GM18951 (cell line): ENCODE measurements around the gene SPATC1L.

Experiments used
- POLR2A ChIP-seq: IDR thresholded peaks from 4 replicates; pipeline ENCODE4 v1.6.1; 2011; ENCODE audit warnings: mild to moderate bottlenecking; ENCODE audit not compliant: insufficient read length, insufficient read depth; ENCODE audit errors: extremely low read depth
- in situ Hi-C: fragments of 300-500 bp; cut with MboI; formaldehyde crosslinking; loops from one replicate; pipeline ENCODE4 v1.12.0; 2022; ENCODE audit warnings: low sequenced_read_pairs, mixed read lengths, inconsistent platforms; ENCODE audit not compliant: unreplicated experiment

The SPATC1L gene

GRCh38 chr21:46159841-46160656 is 24.2 kb downstream of the SPATC1L start:
- in situ Hi-C loops, result no loop called here
- no peak for TF ChIP-seq POLR2A

DNA sequence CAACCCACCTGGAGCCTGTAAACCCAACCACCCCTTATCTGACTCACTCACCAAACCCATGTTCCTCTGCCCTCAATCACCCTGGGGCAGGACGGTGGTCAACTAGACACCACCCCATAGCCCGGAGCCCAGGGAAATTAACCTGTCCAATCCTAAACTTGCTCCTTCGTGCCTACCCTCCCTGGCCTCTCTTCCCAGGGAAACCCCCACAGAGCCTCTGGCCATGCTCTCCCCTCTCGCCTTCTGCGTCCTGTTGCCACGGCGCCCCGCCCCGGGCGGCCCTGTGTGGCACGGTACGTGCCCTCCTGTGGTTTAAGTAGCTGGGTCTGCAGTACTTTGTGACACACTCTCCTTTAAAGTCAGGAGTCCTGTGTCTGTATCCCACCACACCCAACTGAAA is 24.9 kb downstream of the SPATC1L start:
- TF ChIP-seq POLR2A, result no peak
- in situ Hi-C loops, result no loop called here

DNA sequence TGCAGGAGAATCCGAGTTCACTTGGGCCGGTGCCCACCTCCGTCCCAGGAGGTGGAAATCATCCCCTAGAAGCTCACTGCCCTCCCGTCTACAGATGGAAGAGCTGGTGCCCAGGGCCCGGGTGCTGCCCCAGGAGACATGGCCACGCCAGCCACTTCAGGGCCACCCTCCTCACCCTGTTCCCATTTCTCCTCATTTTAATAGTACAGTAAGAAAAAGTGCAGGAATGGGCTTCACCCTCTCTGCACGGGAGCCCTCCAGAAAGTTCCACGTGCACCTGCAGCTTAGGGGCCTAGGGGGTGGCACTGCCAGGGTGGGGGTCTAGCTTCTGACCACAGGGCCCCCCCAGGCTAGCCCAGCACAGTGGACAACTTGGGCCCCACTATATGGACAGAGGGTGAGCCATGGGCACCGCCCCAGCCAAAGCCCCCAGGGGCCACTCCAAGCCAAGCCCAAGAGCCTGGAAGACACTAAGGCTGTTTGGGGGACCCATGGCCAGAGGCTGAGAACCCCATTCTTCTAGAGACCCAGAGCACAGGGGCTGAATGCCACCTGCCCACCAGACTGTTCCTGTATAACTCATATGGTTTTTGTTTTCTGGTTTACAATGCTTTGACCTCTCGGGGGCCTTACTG is 25.5 kb downstream of the SPATC1L start:
- in situ Hi-C loops, result no loop called here
- no peak for TF ChIP-seq POLR2A

DNA sequence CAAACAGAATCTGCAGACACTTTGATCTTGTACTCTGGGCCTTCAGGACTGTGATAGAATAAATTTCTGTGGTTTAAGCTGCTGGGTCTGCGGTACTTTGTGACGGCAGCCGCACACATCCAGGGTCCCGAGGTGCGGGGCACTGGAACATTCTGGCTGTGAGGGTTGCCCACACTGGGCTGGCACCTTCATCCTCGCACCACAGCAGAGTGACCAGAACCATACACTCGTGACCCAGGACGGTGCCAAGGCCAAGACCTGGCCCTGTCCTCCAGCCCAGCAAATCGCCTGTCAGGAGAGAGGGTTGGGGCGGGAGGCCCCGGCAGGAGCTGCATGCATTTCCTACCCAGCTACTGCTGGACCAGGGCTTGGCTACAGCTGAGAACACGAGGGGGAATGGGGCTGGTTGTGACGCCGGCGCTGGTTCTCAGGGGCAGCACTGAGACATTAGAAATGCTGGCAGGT is 26.2 kb downstream of the SPATC1L start:
- TF ChIP-seq POLR2A, result no peak
- in situ Hi-C loops, result no loop called here

- TF ChIP-seq POLR2A, result no peak
- in situ Hi-C loops, result no loop called here
These were observed 26.8 kb downstream of the SPATC1L start for GRCh38 chr21:46157396-46157986.

DNA sequence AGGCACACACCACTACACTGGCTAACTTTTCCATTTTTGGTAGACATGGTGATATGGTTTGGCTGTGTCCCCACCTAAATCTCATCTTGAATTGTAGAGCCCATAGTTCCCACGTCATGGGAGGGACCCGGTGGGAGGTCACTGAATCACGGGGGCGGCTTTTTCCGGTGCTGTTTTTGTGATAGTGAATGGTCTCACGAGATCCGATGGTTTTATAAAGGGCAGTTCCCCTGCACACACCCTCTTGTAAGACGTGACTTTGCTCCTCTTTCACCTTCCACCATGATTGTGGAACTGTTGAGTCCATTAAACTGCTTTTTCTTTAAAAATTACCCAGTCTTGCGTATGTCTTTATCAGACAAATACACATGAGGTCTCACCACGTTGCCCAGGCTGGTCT is 27.6 kb downstream of the SPATC1L start:
- in situ Hi-C loops, result no loop called here
- TF ChIP-seq POLR2A, result no peak

DNA sequence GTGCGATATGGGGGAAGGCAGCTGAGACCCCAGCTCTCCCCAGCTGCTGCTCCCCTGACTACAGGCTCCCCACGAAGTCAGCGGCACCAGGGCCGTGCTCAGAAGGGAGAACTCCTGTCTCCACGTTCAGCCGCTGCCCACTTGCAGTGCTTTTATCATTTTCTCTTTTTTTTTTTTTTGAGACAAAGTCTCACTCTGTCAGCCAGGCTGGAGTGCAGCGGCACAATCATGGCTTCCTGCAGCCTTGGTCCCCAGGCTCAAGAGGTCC is 27.9 kb downstream of the SPATC1L start:
- in situ Hi-C loops, result no loop called here
- no peak for TF ChIP-seq POLR2A

DNA sequence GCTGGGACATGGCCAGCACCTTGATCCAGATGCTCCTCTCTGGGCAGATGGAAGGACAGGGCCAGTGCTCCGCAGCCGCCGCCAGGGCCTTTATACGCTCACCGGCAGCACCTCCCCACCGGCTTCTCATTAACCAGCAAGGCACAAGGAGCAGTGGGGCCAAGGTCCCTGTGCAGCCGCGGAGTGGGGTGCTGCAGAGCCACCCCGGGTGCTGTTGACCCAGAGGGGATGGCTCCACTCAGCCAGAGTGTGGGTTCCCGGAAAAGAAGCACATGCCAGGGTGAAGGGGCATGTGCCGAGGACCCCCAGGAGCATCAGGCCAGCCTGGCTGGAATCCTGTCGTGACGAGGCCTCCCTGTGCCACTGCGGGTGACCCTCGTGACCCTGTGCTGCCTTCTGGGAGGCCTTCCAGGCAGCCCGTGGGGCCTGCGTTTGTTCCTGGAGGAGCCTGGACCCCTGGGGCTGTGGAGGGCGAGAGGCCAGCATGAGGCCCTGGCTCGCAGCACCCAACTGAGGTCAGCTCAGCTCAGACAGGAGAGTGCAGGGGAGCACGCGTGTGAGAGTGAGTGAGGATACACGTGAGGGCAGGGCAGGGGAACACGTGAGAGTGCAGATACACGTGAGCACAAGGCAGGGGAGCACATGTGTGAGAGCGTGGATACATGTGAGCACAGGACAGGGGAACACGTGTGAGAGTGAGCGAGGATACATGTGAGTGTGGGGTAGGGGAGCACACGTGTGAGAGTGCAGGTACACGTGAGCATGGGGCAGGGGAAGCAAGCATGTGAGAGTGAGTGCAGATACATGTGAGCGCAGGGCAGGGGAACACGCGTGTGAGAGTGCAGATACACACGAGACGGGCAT is 28.5 kb downstream of the SPATC1L start, which contains the start of gene FTCD:
FTCD (minus strand) TSS at position 66 of the 864 bp plus-strand sequence; CDS start at position 10, 56 bp downstream.
- in situ Hi-C loops, result no loop called here
- no peak for TF ChIP-seq POLR2A

GRCh38 chr21:46154955-46155513 is 29.2 kb downstream of the SPATC1L start:
- no peak for TF ChIP-seq POLR2A
- in situ Hi-C loops, result no loop called here

DNA sequence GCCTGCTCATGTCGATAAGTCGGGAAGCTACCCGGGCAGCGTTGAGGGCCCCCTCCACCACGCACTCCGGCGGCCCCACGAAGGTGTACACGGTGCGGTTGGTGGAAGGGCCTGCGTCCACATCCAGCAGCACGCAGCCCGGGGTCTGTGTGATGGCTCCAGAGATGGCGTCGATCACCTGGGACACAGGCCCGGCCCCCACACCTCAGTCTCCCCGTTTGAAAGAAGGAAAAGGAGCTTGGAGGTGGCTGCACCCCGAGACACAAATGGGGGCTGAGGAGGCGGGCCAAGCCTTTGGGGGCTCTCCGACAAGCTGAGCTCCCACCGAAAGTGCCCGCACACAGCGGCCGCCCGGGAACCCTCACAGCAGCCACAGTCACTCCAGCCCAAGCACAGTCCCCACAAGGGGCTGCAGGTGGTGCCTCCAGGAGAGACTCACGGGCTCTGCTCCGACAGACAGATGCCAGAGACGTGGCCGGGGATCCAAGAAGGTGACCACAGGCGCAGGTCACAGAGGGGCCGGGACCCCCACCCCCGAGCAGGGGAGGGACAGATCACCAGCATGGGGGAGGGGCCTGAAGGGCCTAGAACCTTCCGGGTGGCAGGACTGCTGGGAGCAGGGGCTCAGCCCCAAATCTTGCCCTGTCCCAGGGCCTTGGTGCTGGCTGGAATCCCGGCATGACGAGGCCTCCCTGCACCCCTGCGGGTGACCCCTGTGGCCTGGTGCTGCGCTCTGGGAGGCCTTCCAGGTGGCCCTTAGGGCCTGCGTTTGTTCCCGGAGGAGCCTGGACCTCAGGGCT is 29.9 kb downstream of the SPATC1L start:
- in situ Hi-C loops, result no loop called here
- TF ChIP-seq POLR2A, result no peak

- in situ Hi-C loops, result no loop called here
- no peak for TF ChIP-seq POLR2A
These were observed 30.8 kb downstream of the SPATC1L start for GRCh38 chr21:46153247-46154154.

DNA sequence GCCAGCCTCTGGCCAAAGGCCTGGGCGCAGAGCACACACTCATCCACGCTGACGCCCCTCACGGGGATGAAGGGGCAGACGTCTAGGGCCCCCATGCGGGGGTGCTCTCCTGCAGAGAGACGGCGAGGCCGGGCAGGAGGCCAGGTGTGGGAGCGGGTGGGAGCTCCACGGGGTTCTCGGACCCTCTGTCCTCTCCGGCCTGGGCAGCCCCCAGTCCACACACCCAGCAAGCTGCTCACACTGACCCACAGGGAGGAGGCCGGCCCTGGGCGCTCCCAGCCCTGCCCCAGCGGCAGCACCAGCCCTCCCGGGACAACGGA is 31.4 kb downstream of the SPATC1L start:
- in situ Hi-C loops, result no loop called here
- no peak for TF ChIP-seq POLR2A
